ENCODE measurements around the gene TTC17. TPM values are rescaled to one million over a fixed set of nuclear protein-coding genes. Genes with fewer than 3 reads are reported as not detected.

The TTC17 gene
- total RNA-seq, 1 donor from 2014 or later: 60.3 TPM

DNA sequence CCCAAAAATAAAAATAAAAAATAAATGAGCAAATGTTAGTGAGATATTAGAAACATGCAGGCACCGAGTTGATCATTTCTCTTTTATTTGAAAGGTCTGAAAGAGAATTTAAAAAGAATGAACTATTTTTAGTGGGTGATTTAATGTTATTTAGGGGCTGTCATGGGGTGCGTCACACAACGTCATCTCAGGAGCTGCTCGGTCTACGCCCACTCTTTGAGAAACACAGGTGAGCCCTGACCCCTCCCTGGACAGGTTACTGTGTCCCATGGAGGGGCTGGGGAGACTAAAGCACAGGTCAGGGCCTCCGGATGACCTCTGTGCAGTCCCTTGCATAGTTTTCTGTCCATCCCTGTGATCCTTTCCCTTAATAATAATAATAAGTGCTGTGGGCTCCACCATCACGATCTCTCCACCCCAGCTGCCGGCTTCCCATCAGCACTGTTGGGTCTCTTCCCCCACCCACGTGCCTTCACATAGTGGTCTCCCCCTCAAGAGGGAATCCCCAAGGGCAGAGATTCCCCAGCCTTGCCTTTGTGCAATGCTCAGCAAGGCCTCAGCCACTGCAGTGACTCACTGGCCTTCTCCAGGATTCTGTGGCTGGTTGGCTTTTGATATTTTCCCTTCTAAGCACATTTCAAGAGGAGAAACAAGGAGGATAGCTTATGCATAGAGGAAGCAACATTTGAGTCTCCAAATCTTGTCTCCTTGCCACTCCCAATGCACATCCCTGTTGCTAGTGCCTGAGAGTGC is 159.9 kb downstream of the TTC17 start:
- no peaks in the 10 kb centered on the region for H3K4me1 ChIP-seq
- H3K4me3 ChIP-seq: no peak overlapping the region
- H3K36me3 ChIP-seq: no peaks in the 10 kb centered on the region
- no peaks in the 10 kb centered on the region for H3K9me3 ChIP-seq
- H3K27ac ChIP-seq: no peak overlapping the region
- H3K27me3 ChIP-seq: no peaks in the 10 kb centered on the region
- TF ChIP-seq CTCF (IDR thresholded peaks at IDR 0.05): no peak
- intact Hi-C loops (cut with DNase I): no loop called here
- DNase-seq (ENCODE audit: low spot score in 2 of 2): no peak

- intact Hi-C loops (cut with DNase I): no loop called here
- Histone ChIP-seq H3K4me3 (no peak overlapping the region), H3K36me3 (no peaks in the 10 kb centered on the region), H3K4me1 (no peaks in the 10 kb centered on the region), H3K9me3 (no peaks in the 10 kb centered on the region), H3K27ac (no peak overlapping the region), H3K27me3 (no peaks in the 10 kb centered on the region)
- no peak for TF ChIP-seq CTCF (IDR thresholded peaks at IDR 0.05)
- no peak for DNase-seq (ENCODE audit: low spot score in 2 of 2)
Observed at GRCh38 chr11:43521471-43521870, 162.8 kb downstream of the TTC17 start.

DNA sequence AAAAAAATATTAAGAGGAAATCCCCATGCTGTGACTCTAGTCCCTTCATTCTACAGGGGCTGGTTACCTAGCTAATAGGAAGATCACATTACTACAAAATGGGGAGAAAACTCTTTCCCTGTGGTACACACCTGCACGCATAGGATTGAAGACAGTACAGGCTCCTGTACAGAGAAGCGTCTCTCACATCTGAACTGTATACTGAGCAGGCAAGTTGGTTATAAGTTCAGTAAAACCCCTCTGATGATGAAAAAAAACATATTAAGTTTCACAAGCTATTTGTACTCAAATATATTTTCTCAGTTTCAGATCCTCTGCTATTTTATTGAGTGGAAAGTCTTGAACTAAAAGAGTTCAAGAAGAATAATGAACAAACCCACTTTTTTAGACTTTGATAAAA is 164.9 kb downstream of the TTC17 start:
- no peaks in the 10 kb centered on the region for H3K9me3 ChIP-seq
- DNase-seq (ENCODE audit: low spot score in 2 of 2): no peak
- H3K27ac ChIP-seq: no peak overlapping the region
- no peaks in the 10 kb centered on the region for H3K4me1 ChIP-seq
- H3K4me3 ChIP-seq: no peak overlapping the region
- H3K36me3 ChIP-seq: no peaks in the 10 kb centered on the region
- intact Hi-C loops (cut with DNase I): no loop called here
- no peaks in the 10 kb centered on the region for H3K27me3 ChIP-seq
- no peak for TF ChIP-seq CTCF (IDR thresholded peaks at IDR 0.05)

GRCh38 chr11:43532041-43532440 is 173.3 kb downstream of the TTC17 start:
- H3K4me1 ChIP-seq: no peaks in the 10 kb centered on the region
- H3K4me3 ChIP-seq: no peak overlapping the region
- no peak for TF ChIP-seq CTCF (IDR thresholded peaks at IDR 0.05)
- DNase-seq (ENCODE audit: low spot score in 2 of 2): no peak
- intact Hi-C loops (cut with DNase I): no loop called here
- H3K36me3 ChIP-seq: no peaks in the 10 kb centered on the region
- no peaks in the 10 kb centered on the region for H3K27me3 ChIP-seq
- no peaks in the 10 kb centered on the region for H3K9me3 ChIP-seq
- H3K27ac ChIP-seq: no peak overlapping the region

DNA sequence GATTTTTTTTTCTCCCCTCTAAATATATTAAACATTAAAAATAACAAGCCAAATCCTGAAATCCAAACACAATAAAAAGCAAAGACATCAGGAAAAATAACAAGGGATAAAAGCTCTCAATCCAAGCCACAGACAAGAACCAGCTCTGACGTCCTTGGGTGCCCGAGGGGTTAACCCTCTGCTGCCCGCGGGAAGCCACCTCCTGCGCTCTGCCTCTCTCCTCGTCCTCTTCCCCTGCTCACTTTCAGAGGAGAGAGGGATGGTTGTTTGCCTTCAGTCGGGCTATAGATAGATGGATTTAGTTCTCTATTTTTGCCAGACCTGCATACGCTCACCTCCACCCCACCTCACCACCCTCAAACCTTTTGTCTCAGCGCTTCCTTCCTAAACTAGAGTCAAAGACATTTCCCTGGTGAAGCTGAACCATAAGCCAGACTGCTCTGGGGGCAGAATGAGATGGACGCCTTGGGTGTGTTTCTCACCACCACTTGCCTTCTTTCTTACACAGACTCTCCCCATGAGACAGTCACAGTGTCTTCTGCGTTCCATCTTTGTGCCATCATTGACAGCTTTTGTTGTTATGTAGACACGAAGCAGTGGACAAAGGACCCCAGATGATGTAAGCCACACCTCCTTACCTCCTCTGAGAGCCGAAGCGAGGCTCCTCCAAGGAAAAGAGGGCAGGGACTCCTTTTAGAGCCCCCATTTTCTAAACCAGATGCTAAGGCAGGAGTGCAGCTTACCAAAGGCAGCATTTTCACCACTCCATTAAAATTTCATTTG is 179.3 kb downstream of the TTC17 start:
- H3K4me1 ChIP-seq: no peaks in the 10 kb centered on the region
- H3K9me3 ChIP-seq: no peaks in the 10 kb centered on the region
- H3K36me3 ChIP-seq: no peaks in the 10 kb centered on the region
- H3K4me3 ChIP-seq: no peak overlapping the region
- intact Hi-C loops (cut with DNase I): no loop called here
- no peak for TF ChIP-seq CTCF (IDR thresholded peaks at IDR 0.05)
- no peak overlapping the region for H3K27ac ChIP-seq
- H3K27me3 ChIP-seq: no peaks in the 10 kb centered on the region
- DNase-seq (ENCODE audit: low spot score in 2 of 2): no peak
